ENCODE data around the gene TTC21B. TPM values are rescaled to one million over a fixed set of nuclear protein-coding genes. Genes with fewer than 3 reads are reported as not detected.

The TTC21B gene
- total RNA-seq, 1 donor, result 34.5 TPM

DNA sequence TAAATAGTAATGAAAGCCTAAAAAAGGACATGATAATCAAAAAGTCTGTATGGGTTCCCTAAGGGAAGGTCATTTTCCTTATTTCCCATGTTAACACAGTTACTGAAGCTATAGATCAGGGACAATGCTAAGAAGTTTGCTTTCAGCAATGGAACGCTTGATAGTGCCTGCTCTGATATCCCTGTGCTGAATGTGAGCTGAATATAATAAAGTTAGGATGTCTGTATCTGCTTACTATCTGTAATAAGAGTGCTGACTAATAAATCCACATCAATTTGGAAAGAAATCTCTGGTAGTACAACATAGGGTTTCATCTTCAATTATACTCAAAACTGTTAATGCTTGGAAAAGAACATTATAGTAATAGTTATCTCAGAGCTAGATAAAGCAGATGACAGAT lies 25.8 kb downstream of the TTC21B start:
- TF ChIP-seq, protein P1, sequence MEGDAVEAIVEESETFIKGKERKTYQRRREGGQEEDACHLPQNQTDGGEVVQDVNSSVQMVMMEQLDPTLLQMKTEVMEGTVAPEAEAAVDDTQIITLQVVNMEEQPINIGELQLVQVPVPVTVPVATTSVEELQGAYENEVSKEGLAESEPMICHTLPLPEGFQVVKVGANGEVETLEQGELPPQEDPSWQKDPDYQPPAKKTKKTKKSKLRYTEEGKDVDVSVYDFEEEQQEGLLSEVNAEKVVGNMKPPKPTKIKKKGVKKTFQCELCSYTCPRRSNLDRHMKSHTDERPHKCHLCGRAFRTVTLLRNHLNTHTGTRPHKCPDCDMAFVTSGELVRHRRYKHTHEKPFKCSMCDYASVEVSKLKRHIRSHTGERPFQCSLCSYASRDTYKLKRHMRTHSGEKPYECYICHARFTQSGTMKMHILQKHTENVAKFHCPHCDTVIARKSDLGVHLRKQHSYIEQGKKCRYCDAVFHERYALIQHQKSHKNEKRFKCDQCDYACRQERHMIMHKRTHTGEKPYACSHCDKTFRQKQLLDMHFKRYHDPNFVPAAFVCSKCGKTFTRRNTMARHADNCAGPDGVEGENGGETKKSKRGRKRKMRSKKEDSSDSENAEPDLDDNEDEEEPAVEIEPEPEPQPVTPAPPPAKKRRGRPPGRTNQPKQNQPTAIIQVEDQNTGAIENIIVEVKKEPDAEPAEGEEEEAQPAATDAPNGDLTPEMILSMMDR (IDR thresholded peaks at IDR 0.05; ENCODE audit: insufficient read depth, low read depth, low read length), result no peak
- no peak overlapping the region for H3K4me3 ChIP-seq (ENCODE audit: low read depth, low read length)
- DNase-seq (ENCODE audit: low read depth), result no peak

DNA sequence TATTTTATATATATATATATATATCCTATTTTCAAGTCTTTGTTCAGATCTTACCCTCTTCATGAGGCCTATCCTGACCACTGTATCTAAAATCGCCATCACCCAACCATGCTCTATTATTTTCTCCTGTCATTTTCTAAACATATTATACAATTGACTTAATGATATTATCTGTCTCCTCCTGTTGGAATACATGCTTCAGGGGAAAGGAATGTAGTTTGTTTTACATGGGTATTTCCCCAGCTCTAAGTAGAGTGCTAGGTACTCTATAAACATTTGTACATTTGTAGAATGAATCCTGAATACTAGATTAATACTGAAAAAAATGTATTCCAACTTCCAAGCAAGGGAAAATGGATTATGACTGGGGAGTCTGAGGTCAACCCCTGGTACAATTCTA lies 26.2 kb downstream of the TTC21B start:
- DNase-seq (ENCODE audit: low read depth), result no peak
- TF ChIP-seq, protein P1 (IDR thresholded peaks at IDR 0.05; ENCODE audit: insufficient read depth, low read depth, low read length), result no peak
- H3K4me3 ChIP-seq (ENCODE audit: low read depth, low read length), result no peak overlapping the region

DNA sequence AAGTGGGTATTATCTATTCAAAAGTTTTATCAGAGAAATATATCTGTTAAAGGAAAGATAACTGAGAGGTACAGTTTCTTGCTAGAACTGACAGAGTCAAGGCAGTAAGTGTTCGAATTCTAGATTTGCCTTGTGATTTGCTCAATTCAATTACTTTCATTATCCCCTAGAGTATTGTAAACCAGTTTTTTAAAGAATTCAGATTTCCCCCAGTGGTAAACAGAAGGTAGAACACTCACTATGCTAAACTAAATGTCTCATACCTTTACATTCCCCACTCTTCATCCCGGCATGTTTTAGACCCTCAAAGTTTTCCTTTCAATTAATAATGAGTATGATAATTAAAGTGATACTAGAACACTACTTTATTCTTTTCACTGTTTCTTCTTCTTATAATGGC lies 28.6 kb downstream of the TTC21B start:
- no peak for DNase-seq (ENCODE audit: low read depth)
- TF ChIP-seq, protein P1 (IDR thresholded peaks at IDR 0.05; ENCODE audit: insufficient read depth, low read depth, low read length), result no peak

DNA sequence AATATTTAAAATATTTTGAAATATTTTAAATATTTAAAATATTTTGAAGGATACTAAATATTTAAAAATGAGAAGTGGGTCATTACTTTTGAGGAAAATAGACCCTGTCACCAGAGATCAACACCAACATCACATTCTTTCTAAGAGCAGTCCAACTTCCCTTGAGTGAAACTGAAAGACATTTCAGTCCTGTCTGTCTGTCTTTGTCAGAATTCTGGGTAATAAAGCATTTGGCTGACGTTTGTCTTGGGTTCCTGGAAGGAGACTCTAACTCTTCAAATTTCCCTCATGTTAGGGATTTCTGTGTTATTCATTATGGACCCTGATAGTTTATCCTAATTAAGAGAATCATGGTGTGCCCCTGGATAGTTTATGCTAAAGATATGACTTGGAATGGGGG lies 32.8 kb downstream of the TTC21B start:
- no peak for DNase-seq (ENCODE audit: low read depth)
- TF ChIP-seq, protein P1 (IDR thresholded peaks at IDR 0.05; ENCODE audit: insufficient read depth, low read depth, low read length), result no peak
- no peak overlapping the region for H3K4me3 ChIP-seq (ENCODE audit: low read depth, low read length)

More for the DNA sequence above, 28.6 kb downstream of the TTC21B start:
- no peak overlapping the region for H3K4me3 ChIP-seq (ENCODE audit: low read depth, low read length)

DNA sequence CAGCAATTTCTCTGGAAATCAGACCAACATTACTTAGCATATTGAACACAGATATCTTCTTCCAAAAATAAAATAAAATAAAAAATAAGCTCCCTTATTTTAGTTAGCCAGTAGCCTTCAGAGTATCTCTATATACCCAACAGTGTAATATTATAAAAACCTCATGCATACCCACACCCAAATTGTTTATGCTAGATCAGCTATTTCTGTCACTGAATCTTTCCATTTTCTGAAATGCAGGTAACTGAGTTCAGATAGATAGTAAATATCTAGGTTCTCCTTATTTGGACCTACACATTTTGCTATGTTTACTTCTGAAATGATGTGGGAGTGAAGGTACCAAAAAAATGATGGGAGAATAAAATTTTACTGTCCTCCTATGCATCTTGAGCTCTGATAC lies 39.9 kb downstream of the TTC21B start:
- no peak overlapping the region for H3K4me3 ChIP-seq (ENCODE audit: low read depth, low read length)
- no peak for DNase-seq (ENCODE audit: low read depth)
- TF ChIP-seq, protein P1 (IDR thresholded peaks at IDR 0.05; ENCODE audit: insufficient read depth, low read depth, low read length), result no peak

DNA sequence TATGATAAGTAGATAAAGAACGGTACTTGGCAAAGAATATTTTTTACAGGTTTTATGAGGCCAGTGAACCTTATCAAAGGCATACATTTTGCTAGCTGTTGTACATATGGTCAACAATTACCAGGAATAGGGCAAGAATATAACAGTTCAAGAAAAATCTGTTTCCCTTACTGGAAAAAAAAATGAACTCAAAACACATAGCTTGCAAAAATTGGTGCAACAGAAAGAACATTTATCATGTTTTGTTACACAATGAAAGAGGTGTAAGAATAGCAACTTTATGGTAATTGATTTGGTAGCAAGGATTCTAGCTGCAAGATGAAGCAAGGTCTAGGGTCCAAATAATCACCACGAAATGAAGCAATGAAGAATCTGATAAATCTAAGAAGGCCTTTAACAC lies 41.6 kb downstream of the TTC21B start:
- no peak overlapping the region for H3K4me3 ChIP-seq (ENCODE audit: low read depth, low read length)
- DNase-seq (ENCODE audit: low read depth), result no peak
- TF ChIP-seq, protein P1 (IDR thresholded peaks at IDR 0.05; ENCODE audit: insufficient read depth, low read depth, low read length), result no peak

DNA sequence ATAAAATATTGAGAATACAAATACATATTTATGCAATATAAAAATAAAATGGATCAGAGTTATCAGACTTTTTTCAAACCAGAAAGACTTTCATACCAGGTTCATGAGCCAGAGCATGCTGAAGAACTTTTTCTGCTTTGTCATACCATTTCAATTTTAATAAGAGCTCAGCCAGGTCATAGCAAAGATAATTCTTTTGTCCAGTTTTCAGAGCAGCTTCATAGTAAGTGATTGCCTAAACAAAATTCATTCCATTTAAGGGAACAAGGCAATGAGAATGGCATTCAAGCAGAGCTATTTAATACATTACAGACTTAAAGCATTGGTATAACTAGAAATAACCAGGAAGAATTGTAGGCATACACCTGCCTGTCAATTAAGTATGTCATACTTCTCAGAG lies 42.3 kb downstream of the TTC21B start:
- TF ChIP-seq, protein P1 (IDR thresholded peaks at IDR 0.05; ENCODE audit: insufficient read depth, low read depth, low read length), result no peak
- H3K4me3 ChIP-seq (ENCODE audit: low read depth, low read length), result no peak overlapping the region
- no peak for DNase-seq (ENCODE audit: low read depth)
